Aorta (tissue), 5 donors: ENCODE data around the gene WNT6. TPM values are rescaled to one million over a fixed set of nuclear protein-coding genes. Genes with fewer than 3 reads are reported as not detected.

Experiments used
- ATAC-seq: fragments of 200-7000 bp; cut with Tn5 transposase; one replicate; pipeline ENCODE4 v1.9.1; 2022; ENCODE audit warnings: moderate library complexity; ENCODE audit not compliant: low FRiP score
- DNase-seq, 2 donors: peaks; one replicate each; pipeline ENCODE4 v3.0.0-alpha.2; 2020
- H3K27ac ChIP-seq, 2 donors: one replicate each; pipeline ENCODE4 v1.5.1; 2013; ENCODE audit warnings: low read length in 2 of 2, mild to moderate bottlenecking in 2 of 2, moderate library complexity in 2 of 2, control low read depth in 1 of 2, inconsistent platforms in 1 of 2, low read depth in 1 of 2
- H3K27me3 ChIP-seq, 2 donors: one replicate each; pipeline ENCODE4 v1.6.1; 2013; ENCODE audit warnings: control low read depth in 1 of 2, low read length in 1 of 2, mild to moderate bottlenecking in 1 of 2, moderate library complexity in 1 of 2; ENCODE audit not compliant: insufficient read depth in 2 of 2, control insufficient read depth in 1 of 2
- H3K36me3 ChIP-seq, 2 donors: one replicate each; pipeline ENCODE4 v1.6.1; 2013; ENCODE audit warnings: control low read depth in 1 of 2, low read length in 1 of 2, mild to moderate bottlenecking in 1 of 2; ENCODE audit not compliant: insufficient read depth in 2 of 2, control insufficient read depth in 1 of 2
- H3K4me1 ChIP-seq, 2 donors: one replicate each; pipeline ENCODE4 v1.6.1; 2013; ENCODE audit warnings: low read length in 2 of 2, control low read depth in 1 of 2, mild to moderate bottlenecking in 1 of 2, moderate library complexity in 1 of 2; ENCODE audit not compliant: insufficient read depth in 2 of 2, control insufficient read depth in 1 of 2
- H3K4me3 ChIP-seq, 2 donors: one replicate each; pipeline ENCODE4 v1.5.1; 2013; ENCODE audit warnings: low read length in 2 of 2, control low read depth in 1 of 2, mild to moderate bottlenecking in 1 of 2
- H3K9me3 ChIP-seq: one replicate; pipeline ENCODE4 v1.6.1; 2013; ENCODE audit warnings: mild to moderate bottlenecking, low read length; ENCODE audit not compliant: control insufficient read depth
- WGBS, 2 donors: extraction: QIAGEN DNeasy Blood & Tissue Kit; methylation state at CpG; one replicate each; pipeline ENCODE4 v1.1.7; 2013; 5-methylcytosine and 5-hydroxymethylcytosine counted together
- intact Hi-C, 2 donors: fragments of 100-400 bp; cut with DNase I; formaldehyde crosslinking; loops; one replicate each; pipeline versions ENCODE4 v1.14.2 to v1.15.0; 2022
- polyA plus RNA-seq, 2 donors: library from polyadenylated mRNA; stranded (reverse); fragments of 200-250 nt; gene quantifications; one replicate each; pipeline ENCODE4 v1.2.3, GENCODE V29; 2013
- total RNA-seq, 2 donors: library from RNA; stranded (reverse); fragmentation: NEBNext Ultra II Directional; extraction: Animal tissue kit (Norgen Biotek cat#: 25700); gene quantifications; one replicate each; pipeline ENCODE4 v1.2.1, GENCODE V29; 2021
- donor health status: healthy with polysubstance abuse.
- donor health status: Bipolar disorder and iron deficiency.
- donor health status: DM: no; HTN: no; CAD: no.
- donor health status: DM: no; HTN: no; CAD: no.
- donor health status: DM: yes; HTN: yes; CAD: no.

The WNT6 gene
- total and polyA plus RNA-seq, 4 donors, result 0.88 to 2.1 TPM; not detected in 2

DNA sequence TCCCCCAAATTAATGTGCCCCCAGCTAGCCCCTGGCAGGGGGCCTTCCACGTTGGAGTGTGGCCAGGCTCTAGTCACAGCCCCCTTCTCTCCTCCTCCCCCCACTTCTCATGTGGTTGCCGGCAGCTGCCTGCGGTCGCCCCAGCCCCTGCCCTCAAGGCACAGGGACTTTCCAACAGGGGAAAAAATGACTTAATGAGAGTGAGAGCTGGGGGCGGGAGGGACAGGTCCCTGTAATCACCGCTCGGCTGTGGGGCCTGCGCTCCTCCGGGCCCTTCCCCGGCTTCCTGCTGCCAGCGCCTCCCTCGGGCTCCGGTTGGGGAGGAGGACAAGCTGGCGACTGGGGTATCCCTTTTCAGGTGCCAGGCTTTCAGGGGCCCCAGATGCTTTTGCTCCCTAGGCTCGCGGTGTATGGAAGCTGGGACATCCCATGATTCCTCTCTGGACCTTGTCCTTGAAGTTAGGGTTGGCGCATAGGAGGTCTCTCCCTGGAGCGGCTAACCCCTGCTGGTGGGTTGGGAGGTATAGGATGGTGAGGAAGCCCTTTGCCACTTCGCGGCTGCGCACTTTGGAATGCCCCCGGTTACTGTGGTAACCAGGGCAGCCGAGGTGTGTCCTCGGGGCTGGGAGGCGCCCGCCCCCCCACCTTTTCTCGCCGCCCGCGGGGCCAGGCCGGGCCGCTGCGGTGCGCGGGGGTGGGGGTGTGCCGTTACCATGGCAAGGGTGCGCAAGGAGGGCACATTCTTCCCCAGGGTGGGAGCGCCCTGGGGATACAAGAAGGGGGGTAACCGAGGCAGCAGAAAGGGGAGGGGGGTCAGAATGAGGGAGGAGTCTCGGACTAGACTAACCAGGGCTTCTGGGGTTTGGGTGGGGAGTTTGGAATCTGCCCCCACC lies 37.1 kb downstream of the WNT6 start:
- no peaks in the 10 kb centered on the region for H3K27me3 ChIP-seq
- H3K4me3 ChIP-seq, result no peak overlapping the region
- intact Hi-C loops, result no loop called here
- no peak overlapping the region for H3K27ac ChIP-seq
- WGBS, 2 donors, result 3 to 6% methylated on average over 39 to 40 of the region's 40 CpGs
- no peak for DNase-seq
- no peak for ATAC-seq
- H3K4me1 ChIP-seq, result no peaks in the 10 kb centered on the region
- no peaks in the 10 kb centered on the region for H3K36me3 ChIP-seq
- no peaks in the 10 kb centered on the region for H3K9me3 ChIP-seq

GRCh38 chr2:218897394-218898108 lies 37.9 kb downstream of the WNT6 start:
- Histone ChIP-seq H3K4me3 (no peak overlapping the region), H3K4me1 (no peaks in the 10 kb centered on the region), H3K36me3 (no peaks in the 10 kb centered on the region), H3K27ac (no peak overlapping the region), H3K9me3 (no peaks in the 10 kb centered on the region), H3K27me3 (no peaks in the 10 kb centered on the region)
- ATAC-seq (peak; percentile 7), DNase-seq (no peak)
- 6% methylated on average over 32 to 34 of the region's 34 CpGs for WGBS, 2 donors
- intact Hi-C loops, result loop anchor here (1.0 to 2.0 kb wide), 2 partner anchors 21 kb away; no protein-coding TSS in a partner anchor

DNA sequence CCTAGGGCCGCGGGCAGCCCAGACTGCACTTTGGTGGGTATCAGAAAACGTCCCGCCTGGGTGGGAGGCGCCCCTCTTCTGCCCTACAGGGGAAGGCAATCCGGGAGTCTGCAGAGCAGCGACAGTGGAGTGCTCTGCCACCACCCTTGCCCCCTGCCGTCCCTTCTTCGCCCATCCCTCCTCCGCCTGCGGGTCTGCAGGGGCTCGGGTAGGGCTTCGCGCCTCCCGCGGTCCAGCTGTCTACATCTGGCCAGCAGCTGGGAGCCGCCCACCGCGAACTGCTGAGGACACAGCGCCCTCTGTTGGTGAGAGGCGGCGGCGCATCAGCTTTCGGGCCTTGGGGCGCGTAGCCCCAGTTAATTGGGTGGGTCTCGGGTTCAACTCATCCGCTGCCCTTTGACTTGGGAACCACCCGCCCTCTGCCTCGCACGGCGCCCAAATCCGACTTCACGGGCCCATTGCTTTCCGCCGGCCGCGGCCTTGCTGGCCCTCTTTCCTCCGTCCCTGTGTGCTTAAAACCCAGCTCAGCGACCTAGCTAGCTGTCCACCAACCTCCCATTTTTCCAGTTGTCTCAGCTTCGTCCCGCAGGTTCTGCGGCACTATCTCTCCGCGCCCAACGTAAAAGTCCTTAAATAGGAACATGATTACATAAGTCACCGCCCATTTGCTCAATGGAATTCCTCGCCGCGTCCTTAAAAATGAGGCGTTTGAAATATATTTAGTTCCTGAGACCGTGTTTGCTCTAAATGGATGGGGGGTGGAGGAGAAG lies 38.7 kb downstream of the WNT6 start:
- Histone ChIP-seq H3K27ac (no peak overlapping the region), H3K4me3 (no peak overlapping the region), H3K36me3 (no peaks in the 10 kb centered on the region), H3K4me1 (no peaks in the 10 kb centered on the region), H3K9me3 (no peaks in the 10 kb centered on the region), H3K27me3 (no peaks in the 10 kb centered on the region)
- peak; percentile 87 for ATAC-seq
- WGBS, 2 donors, result 2% methylated on average over 49 to 52 of the region's 52 CpGs
- intact Hi-C loops, result loop anchor here (1.0 to 2.0 kb wide), 2 partner anchors 21 to 22 kb away; no protein-coding TSS in a partner anchor
- DNase-seq, result peak; percentile 79 to 94

- ATAC-seq (no peak), DNase-seq (no peak)
- Histone ChIP-seq H3K36me3 (no peaks in the 10 kb centered on the region), H3K4me1 (no peaks in the 10 kb centered on the region), H3K9me3 (no peaks in the 10 kb centered on the region), H3K4me3 (no peak overlapping the region), H3K27me3 (no peaks in the 10 kb centered on the region), H3K27ac (no peak overlapping the region)
- intact Hi-C loops, result loop anchor here in 1 of 2 donors (2.0 kb wide), 1 partner anchor 22 kb away; no protein-coding TSS in a partner anchor
- 31 to 32% methylated on average over 12 of the region's 12 CpGs for WGBS, 2 donors
Measured at GRCh38 chr2:218899147-218899546, 39.5 kb downstream of the WNT6 start.

- WGBS, 2 donors, result 90 to 91% methylated on average over 4 of the region's 4 CpGs
- H3K4me3 ChIP-seq, result no peak overlapping the region
- H3K9me3 ChIP-seq, result no peaks in the 10 kb centered on the region
- H3K36me3 ChIP-seq, result no peaks in the 10 kb centered on the region
- no peak for ATAC-seq
- no peaks in the 10 kb centered on the region for H3K27me3 ChIP-seq
- intact Hi-C loops, result no loop called here
- DNase-seq, result no peak
- H3K27ac ChIP-seq, result no peak overlapping the region
- H3K4me1 ChIP-seq, result no peaks in the 10 kb centered on the region
Measured at GRCh38 chr2:218902427-218902826, 42.8 kb downstream of the WNT6 start.

DNA sequence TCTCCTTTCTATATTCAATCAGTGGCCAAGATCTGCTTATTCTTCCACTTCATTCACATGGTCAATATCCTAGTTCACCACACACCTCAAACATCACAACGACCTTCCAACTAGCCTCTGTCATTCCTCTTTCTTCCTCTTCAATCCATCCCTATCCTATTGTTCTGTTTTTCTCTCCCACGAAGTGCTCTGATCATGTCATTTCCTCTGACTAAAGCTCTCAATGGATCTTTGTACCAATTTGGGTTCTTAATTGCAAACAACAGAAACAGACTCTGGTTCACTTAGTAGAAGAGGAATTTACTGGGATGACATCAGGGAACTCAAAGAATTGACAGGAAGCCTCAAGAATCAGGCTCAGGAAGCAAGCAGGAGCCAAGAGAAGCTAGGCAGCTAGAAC lies 44.6 kb downstream of the WNT6 start:
- 24 to 39% methylated on average over 2 of the region's 2 CpGs for WGBS, 2 donors
- H3K4me1 ChIP-seq, result no peaks in the 10 kb centered on the region
- H3K36me3 ChIP-seq, result no peaks in the 10 kb centered on the region
- H3K9me3 ChIP-seq, result no peaks in the 10 kb centered on the region
- no peaks in the 10 kb centered on the region for H3K27me3 ChIP-seq
- no peak for ATAC-seq
- no peak overlapping the region for H3K4me3 ChIP-seq
- DNase-seq, result no peak
- intact Hi-C loops, result no loop called here
- H3K27ac ChIP-seq, result no peak overlapping the region

GRCh38 chr2:218908721-218909619 lies 49.4 kb downstream of the WNT6 start:
- H3K36me3 ChIP-seq, result no peaks in the 10 kb centered on the region
- DNase-seq (peak; percentile 95 to 98), ATAC-seq (peak; percentile 96)
- H3K9me3 ChIP-seq, result no peaks in the 10 kb centered on the region
- no peak overlapping the region for H3K27ac ChIP-seq
- H3K27me3 ChIP-seq, result no peaks in the 10 kb centered on the region
- peak overlapping the region; percentile 15 to 63 for H3K4me3 ChIP-seq
- H3K4me1 ChIP-seq, result no peaks in the 10 kb centered on the region
- intact Hi-C loops, result no loop called here
- WGBS, 2 donors, result 1% methylated on average over 57 to 58 of the region's 58 CpGs

DNA sequence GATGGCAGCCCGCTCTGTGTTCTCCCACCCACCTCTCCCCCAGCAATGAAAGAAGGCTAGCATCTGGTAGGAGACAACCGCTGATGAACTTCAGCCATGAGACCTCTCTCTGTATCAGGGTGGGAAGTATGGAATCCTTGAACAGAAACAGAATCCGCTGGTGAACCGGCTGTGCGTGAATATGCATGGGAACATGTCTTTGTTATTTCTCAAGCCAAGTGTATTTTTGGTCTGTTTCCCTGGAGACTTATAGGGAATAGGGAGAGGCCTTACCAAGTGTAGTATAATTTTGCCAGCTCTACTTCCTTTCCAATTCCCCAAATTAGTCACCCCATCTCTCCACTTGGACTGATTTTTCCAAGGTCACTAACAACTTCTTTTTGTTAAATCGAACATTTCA lies 51.1 kb downstream of the WNT6 start:
- no peak for DNase-seq
- intact Hi-C loops, result no loop called here
- no peaks in the 10 kb centered on the region for H3K36me3 ChIP-seq
- H3K4me1 ChIP-seq, result no peaks in the 10 kb centered on the region
- no peak for ATAC-seq
- no peak overlapping the region for H3K27ac ChIP-seq
- no peak overlapping the region for H3K4me3 ChIP-seq
- H3K9me3 ChIP-seq, result no peaks in the 10 kb centered on the region
- no peaks in the 10 kb centered on the region for H3K27me3 ChIP-seq
- 33 to 50% methylated on average over 6 of the region's 6 CpGs for WGBS, 2 donors
